HG03354 (cell line): Measurements from ENCODE around the gene LEFTY2.

Experiments used
- ATAC-seq: cut with Tn5 transposase; IDR thresholded peaks from one replicate; pipeline ENCODE4 v1.9.1; 2021; ENCODE audit warnings: mild to moderate bottlenecking; ENCODE audit not compliant: unreplicated experiment, poor library complexity, severe bottlenecking

The LEFTY2 gene

GRCh38 chr1:225909477-225909876 is 31.5 kb downstream of the LEFTY2 start:
- ATAC-seq: no peak

GRCh38 chr1:225908773-225909172 is 32.2 kb downstream of the LEFTY2 start:
- no peak for ATAC-seq

- ATAC-seq: no peak
These were observed 32.9 kb downstream of the LEFTY2 start for GRCh38 chr1:225908013-225908640.

- no peak for ATAC-seq
These were observed 33.7 kb downstream of the LEFTY2 start for GRCh38 chr1:225907341-225907740.

GRCh38 chr1:225906467-225906866 is 34.6 kb downstream of the LEFTY2 start:
- ATAC-seq: no peak

GRCh38 chr1:225903623-225904022 is 37.4 kb downstream of the LEFTY2 start:
- no peak for ATAC-seq

- no peak for ATAC-seq
These were observed 41.7 kb downstream of the LEFTY2 start for GRCh38 chr1:225899044-225899925.

GRCh38 chr1:225897595-225898514 is 43.2 kb downstream of the LEFTY2 start:
- ATAC-seq: no peak

GRCh38 chr1:225896937-225897549 is 44.0 kb downstream of the LEFTY2 start:
- peak; percentile 100 for ATAC-seq

- ATAC-seq: no peak
These were observed 44.5 kb downstream of the LEFTY2 start for GRCh38 chr1:225896494-225896893.

- ATAC-seq: no peak
These were observed 48.7 kb downstream of the LEFTY2 start for GRCh38 chr1:225892307-225892706.

GRCh38 chr1:225891229-225891972 is 49.6 kb downstream of the LEFTY2 start:
- ATAC-seq: no peak

- ATAC-seq: no peak
These were observed 50.4 kb downstream of the LEFTY2 start for GRCh38 chr1:225890346-225891228.

- no peak for ATAC-seq
These were observed 51.3 kb downstream of the LEFTY2 start for GRCh38 chr1:225889743-225890142.

GRCh38 chr1:225888898-225889601 is 52.0 kb downstream of the LEFTY2 start, which contains the start of gene LEFTY1:
Gene LEFTY1 (minus strand): TSS chr1:225889146. CDS start chr1:225889066, 80 bp downstream.
- no peak for ATAC-seq

- ATAC-seq: no peak
These were observed 52.6 kb downstream of the LEFTY2 start for GRCh38 chr1:225888289-225888897.
